HT-29 (cell line): ENCODE results near the gene SRRM2. TPM values are rescaled to one million over a fixed set of nuclear protein-coding genes. Genes with fewer than 3 reads are reported as not detected.
A peak's percentile ranks its signal among the peaks of the same experiment; 100 is the strongest.

Experiments
- DNase-seq: peaks from one replicate; pipeline ENCODE4 v3.0.0-alpha.2; 2015; ENCODE audit warnings: low spot score
- total RNA-seq: library from RNA; depleted of rRNA; stranded (reverse); fragments of >200 nt; shearing (Covaris generic); gene quantifications from 2 replicates; pipeline ENCODE4 v1.2.3, GENCODE V29; 2014; rRNA removed

The SRRM2 gene
- total RNA-seq = 132 and 138 TPM in 2 replicates

DNA sequence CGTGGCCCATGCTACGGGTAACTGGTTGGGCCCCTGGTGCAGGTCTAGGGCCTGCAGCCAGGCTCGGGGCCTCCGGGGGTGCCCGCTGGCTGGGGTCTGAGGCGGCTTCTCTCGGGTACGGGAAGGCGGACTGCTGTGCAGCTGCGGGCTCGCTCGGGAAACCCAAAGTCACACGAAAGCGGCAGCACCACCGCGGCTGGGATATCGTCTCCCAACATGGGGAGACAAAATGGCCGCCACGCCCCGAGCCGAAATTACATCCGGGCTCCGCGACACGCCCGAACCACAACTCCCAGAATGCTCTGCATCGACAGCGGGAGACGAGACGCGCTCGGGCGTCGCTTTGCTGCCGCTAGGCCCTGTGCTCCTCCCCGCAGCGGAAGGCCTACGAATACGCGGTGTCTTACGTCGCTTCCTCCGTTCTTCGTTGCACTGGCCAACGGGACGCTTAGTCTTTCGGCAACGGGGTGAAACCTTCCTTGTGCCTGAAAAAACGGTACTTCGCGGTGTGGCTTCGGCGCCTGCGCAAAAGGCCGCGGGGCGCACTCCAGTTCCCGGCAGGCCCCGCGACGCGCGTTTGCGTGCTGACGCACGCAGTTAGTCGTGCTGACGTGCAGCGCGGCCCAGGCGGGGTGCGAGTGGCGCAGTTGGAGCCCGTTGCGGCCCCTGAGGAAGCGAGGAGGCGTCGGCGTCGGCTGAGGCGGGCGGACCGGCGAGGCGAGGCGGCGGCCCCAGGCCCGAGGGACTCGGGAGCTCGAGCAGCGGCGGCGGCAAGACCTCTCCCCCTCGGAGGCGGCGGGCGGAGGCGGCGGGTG lies at the start of gene SRRM2:
SRRM2 (plus strand) TSS at position 604 of the 815 bp plus-strand sequence. CDS start 3,727 bp downstream, outside the sequence.
- DNase-seq = peak; percentile 95

DNA sequence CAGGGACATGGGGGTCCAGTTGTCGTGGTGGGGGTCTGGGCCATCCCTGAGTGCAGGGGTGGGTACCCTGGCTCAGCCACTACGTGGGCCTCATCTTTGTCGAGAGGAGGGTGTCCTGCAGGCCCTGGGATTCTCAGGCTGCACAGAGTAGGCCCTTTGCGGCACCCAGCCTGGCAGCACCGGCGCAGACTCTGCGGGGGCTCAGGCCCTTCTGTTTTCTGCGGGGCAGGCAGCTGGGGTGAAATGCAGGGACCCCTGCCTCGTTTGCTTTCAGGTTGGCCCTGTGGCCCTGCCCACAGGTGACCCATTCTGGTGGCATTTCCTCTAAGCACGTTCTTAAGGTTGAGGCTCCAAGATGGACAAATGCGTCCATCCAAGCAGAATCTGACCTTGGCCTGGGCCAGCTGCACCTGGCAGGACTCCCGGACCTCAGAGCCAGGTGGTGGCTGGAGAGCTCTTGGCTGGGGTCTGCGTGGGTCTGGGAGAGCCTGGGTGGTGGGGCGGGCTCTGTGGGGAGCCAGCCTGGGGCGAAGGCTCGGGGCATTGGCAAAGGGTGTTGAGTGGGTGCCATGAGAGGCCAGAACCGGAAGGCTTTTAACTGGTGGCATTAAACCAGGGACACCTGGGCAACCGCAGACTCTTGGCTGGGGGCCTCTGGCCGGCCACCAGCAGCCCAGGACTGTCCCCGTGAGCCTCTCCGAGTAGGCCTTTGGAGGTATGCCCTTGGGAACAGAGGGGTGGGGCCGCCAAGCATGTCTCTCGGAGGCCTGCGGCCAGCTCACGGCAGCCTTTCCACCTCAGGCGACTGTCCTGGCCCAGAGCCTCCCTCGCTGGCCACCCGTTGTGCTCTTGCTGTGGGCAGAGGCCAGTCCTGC lies 49.3 kb upstream of the SRRM2 start:
- DNase-seq = no peak

GRCh38 chr16:2704166-2704982 lies 48.1 kb upstream of the SRRM2 start:
- DNase-seq = no peak

DNA sequence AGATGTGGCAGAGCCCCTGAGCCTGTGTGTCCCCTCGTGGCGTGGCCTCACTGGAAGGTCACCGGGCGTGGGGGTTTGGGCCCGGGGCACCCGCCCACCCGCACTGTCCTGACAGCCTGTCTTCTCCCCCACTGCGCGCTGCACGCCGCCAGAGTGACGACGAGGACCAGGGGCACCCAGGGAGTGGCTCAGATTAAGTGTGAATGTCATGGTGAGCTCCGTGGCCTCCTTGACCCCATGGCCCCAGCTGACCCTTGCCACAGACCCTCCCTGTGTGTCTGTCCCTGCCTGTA lies 47.5 kb upstream of the SRRM2 start:
- no peak for DNase-seq

DNA sequence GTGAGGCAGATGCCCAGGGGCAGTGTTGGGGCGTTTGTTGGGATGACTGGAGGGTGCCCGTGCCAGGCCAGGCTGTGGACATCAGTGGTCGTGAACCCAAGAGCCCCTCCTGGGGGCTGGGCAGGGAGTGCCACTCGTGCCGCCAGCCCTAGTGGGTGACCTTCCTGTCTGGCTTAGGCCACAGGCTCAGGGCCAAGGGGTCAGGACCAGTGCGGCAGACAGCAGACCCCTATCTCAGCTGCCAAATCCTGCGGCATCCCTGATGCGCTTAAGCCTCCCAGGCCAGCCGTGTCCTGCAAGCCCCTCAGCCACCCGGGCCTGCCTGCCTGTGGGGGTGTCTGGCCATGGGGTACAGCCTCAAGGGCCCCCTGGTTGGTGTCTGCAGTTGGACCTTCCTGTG lies 47.1 kb upstream of the SRRM2 start:
- no peak for DNase-seq

- no peak for DNase-seq
Measured at GRCh38 chr16:2706085-2706484, 46.4 kb upstream of the SRRM2 start.

GRCh38 chr16:2706611-2707311 lies 45.7 kb upstream of the SRRM2 start:
- DNase-seq = no peak

GRCh38 chr16:2707368-2708289 lies 44.8 kb upstream of the SRRM2 start:
- no peak for DNase-seq

DNA sequence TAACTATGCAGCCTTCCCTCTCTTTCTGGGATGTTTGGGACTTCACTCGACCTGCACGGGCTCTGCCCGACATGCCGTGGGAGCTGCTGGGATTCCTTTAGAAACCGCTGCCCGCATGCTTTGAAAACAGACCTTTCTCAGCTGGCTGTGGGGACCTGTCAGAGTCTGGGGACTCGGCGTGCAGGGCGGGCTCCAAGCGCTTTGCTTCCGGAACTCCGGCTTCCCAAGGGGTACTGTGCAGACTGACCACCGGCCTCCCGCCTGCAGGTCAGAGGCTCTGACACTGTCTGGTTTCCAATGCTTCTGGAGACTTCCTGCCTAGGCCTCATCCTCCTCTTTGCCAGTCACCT lies 44.2 kb upstream of the SRRM2 start:
- DNase-seq = no peak

- DNase-seq = no peak
Measured at GRCh38 chr16:2708955-2709587, 43.4 kb upstream of the SRRM2 start.

DNA sequence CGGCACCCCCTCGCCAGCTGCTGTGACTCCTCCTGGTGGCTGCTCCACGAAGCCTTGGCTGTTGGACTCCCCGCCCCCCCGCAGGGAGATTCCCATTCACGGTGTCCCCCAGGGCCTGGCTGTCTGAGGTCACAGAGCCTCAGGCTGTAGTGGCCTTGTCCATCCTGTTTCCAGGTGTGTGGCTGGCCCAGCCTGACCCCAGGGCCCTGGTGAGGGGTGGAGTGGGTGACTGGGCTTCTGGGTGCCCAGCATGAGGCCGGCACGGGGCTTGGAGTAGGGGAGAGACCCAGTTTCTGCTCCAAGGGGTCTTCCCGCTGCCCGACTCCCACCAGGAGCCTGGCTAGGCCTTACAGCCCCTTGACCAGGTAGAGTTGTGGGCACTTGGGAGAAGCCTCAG lies 42.9 kb upstream of the SRRM2 start:
- DNase-seq = no peak

DNA sequence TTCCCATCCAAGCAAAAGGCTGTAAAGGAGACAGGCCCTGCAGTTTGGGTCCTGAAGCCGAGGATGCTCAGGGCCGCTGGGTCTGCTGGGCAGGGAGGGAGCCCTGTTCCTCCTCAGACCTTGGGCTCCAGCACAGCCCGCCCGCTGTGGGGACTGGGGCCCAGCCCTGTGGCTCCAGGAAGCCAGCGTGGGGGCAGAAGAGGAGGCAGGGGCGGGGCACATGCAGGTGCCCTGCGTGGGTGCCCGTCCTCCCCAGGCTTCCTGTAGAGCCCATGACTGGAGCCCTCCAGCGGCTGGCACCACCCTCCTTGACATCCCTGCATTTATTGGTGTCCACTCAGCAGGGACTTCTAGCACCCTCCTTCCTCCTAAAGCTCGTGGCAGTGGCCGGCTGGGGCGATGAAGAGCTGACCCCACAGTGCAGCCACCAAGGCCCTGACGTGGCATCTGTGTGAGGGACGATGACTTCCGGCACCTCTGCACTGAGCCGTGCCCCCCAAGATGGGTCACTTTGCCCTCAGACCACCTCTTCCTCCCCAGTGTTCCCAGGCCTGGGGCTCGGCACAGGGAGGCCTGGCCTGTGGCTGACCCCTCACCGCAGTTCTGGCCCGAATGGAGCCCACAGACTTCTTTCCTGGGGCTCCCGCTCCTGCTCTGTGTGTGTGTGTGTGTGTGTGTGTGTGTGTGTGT lies 42.3 kb upstream of the SRRM2 start:
- no peak for DNase-seq

DNA sequence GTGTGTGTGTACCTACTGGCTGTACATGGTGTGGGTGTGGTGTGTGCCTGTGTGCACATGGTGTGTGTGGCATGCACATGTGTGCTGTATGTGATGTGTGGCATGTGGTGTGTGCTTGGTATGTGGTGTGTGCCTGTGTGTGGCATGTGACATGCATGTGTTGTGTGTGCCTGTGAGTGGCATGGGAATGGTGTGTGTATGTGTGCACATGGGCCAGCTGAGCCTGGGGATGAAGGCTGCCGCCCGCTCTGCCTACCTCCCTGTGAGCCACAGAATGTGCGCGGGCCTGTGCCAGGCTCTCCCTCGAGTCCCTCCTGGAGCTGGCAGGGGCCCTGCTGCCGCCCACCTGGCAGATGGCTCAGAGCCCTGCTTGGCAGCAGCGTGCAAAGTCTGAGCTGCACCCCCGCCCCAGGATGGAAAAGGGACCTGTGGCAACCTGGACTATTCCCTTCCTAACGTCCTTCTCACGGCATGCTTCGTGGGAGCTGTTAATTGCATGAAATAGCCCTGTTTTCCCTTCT lies 41.7 kb upstream of the SRRM2 start:
- no peak for DNase-seq

GRCh38 chr16:2711370-2712062 lies 40.9 kb upstream of the SRRM2 start:
- no peak for DNase-seq

DNA sequence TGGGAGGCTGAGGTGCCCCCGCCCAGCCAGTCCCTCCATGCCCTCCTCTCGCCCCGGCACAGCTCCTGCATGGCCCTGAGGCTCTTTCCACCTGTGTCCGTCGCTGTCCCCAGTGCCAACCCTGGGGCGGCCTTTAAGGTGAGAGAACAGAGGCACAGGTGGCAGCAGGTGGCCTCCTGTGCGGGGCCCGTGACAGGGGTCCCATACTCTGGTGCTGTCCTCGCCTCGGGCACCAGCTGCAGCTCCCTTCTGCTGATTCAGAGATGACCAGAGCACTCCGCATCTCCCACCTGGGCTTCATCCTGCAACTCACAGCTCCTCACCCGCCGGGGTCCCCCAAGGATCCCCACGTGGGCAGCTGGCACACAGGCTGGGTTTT lies 40.4 kb upstream of the SRRM2 start:
- DNase-seq = no peak

- no peak for DNase-seq
Measured at GRCh38 chr16:2712546-2712945, 39.9 kb upstream of the SRRM2 start.

DNA sequence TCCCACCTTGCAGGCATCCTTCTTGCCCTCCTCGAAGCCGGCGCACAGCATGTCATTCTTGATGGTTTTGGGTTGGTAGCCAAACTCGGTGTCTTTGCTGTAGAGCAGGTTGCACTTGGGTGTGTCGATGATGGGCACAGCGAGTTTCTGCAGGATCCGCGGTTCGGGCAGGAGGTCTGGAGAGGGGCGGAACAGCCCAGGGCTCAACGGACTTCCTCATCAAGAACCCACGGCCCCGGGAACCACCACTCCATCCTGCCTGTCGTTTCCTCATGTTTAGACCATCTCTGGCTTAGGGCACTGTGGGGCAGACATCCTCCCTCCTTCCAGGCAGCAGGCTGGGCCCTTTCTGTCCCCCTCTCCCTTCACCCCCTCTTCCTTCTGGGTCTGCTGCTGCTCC lies 38.9 kb upstream of the SRRM2 start:
- no peak for DNase-seq

DNA sequence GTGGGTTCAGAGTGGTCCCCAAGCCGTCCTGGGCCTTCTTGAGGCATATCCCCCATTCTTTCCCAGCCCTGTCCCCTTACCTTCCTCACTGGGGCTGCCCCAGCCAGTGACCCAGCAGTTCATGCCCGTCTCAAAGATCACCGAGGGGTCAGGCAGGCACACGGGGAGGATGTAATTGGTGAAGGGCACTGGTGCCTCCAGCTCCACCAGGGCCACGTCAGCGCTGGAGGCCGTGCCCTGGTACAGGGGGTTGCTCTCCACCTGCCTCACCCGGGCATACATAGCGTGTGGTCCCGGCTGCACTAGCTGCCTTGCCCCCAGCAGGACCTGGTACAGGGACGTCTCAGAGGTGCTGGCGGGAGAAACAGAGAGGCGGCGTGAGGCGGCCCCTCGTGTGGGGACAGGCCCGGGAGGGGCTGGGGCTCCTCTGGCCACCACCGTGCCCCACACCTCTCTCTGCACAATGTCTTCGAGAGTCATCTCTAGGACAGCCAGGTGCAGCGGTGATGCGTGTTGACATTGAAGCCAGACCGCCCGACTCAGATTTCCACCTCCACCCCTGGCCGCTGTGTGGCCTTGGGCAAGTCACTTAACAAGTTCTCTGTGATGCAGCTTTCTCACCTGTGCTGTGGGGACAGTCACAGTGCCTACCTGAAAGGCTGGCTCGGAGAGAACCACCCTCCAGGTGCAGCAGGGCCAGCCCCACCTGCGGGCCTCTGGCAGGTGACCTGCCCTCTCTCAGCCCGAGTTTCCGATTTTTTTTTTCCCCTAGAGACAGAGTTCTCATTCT lies 38.3 kb upstream of the SRRM2 start:
- peak; percentile 84 for DNase-seq
